Epithelial cell of esophagus (primary cell): Measurements from ENCODE around the gene FTSJ1.
"Not testable (repeated sequence)": the region's sequence is repeated elsewhere in the genome, so short reads cannot be mapped to it uniquely, and the experiment has no call there.

Experiments used
- DNase-seq: peaks from one replicate; pipeline ENCODE4 v3.0.0; 2010; ENCODE audit warnings: low read depth
- H3K4me3 ChIP-seq: 2 replicates; pipeline ENCODE4 v1.5.1; 2011; ENCODE audit warnings: mild to moderate bottlenecking, low read length, control low read depth
- CTCF ChIP-seq: IDR thresholded peaks from 2 replicates; pipeline ENCODE4 v1.5.1; 2011; ENCODE audit warnings: low read depth, mild to moderate bottlenecking, low read length, control low read depth, inconsistent platforms; ENCODE audit not compliant: insufficient read depth; ENCODE audit errors: missing control alignments

The FTSJ1 gene

GRCh38 chrX:48514868-48515460 lies 39.0 kb downstream of the FTSJ1 start:
- TF ChIP-seq CTCF = no peak
- DNase-seq = no peak

GRCh38 chrX:48515842-48516241 lies 39.8 kb downstream of the FTSJ1 start:
- DNase-seq = no peak
- H3K4me3 ChIP-seq = no peak overlapping the region
- no peak for TF ChIP-seq CTCF

More at GRCh38 chrX:48514868-48515460, 39.0 kb downstream of the FTSJ1 start:
- no peak overlapping the region for H3K4me3 ChIP-seq

- no peak overlapping the region for H3K4me3 ChIP-seq
- no peak for DNase-seq
- TF ChIP-seq CTCF = no peak
Measured at GRCh38 chrX:48516285-48516684, 40.3 kb downstream of the FTSJ1 start.

GRCh38 chrX:48516987-48517386 lies 41.0 kb downstream of the FTSJ1 start:
- TF ChIP-seq CTCF = no peak
- H3K4me3 ChIP-seq = no peak overlapping the region

GRCh38 chrX:48519481-48519880 lies 43.5 kb downstream of the FTSJ1 start:
- H3K4me3 ChIP-seq, DNase-seq: not testable (repeated sequence)

More at GRCh38 chrX:48516987-48517386, 41.0 kb downstream of the FTSJ1 start:
- DNase-seq = no peak

GRCh38 chrX:48520455-48520854 lies 44.5 kb downstream of the FTSJ1 start:
- no peak overlapping the region for H3K4me3 ChIP-seq
- no peak for TF ChIP-seq CTCF
- DNase-seq = no peak

- no peak for TF ChIP-seq CTCF
- peak overlapping the region; percentile 61 for H3K4me3 ChIP-seq
- no peak for DNase-seq
Measured at GRCh38 chrX:48520976-48521352, 45.0 kb downstream of the FTSJ1 start.
